GM12878 (cell line): ENCODE results near the gene TTLL13. TPM values are rescaled to one million over a fixed set of nuclear protein-coding genes. Genes with fewer than 3 reads are reported as not detected.

Experiments used
- ATAC-seq: fragments of 200-7000 bp; cut with Tn5 transposase; 3 replicates; pipeline ENCODE4 v1.9.1; 2020; ENCODE audit warnings: mild to moderate bottlenecking, moderate library complexity
- BruUV-seq: library from RNA; stranded (reverse); fragments of 400-500 nt; replicated peaks from 2 replicates; lab custom pipeline; 2021; lab: Mats Ljungman, UMichigan
- CTCF ChIA-PET: fragments of 300-600 bp; sonication (Branson Sonifier 250); formaldehyde crosslinking; extraction: SDS; loops from one replicate; lab custom pipeline; 2021; ENCODE audit warnings: inconsistent platforms; lab: Yijun Ruan, JAX
- POLR2A ChIA-PET: fragments of 350-600 bp; formaldehyde crosslinking; extraction: SDS; loops from one replicate; lab custom pipeline; 2021; ENCODE audit warnings: inconsistent platforms; lab: Charles Lee
- RAD21 ChIA-PET: fragments of 300-600 bp; sonication (Branson Sonifier 250); formaldehyde crosslinking; loops from one replicate; lab custom pipeline; 2023; ENCODE audit warnings: antibody characterized with exemption; ENCODE audit not compliant: unreplicated experiment; lab: Charles Lee
- SMC1A ChIA-PET: fragments of 300-600 bp; sonication (Branson Sonifier 250); formaldehyde crosslinking; loops from one replicate; lab custom pipeline; 2023; ENCODE audit not compliant: unreplicated experiment, uncharacterized antibody; lab: Charles Lee
- DNase-seq: peaks from one replicate; pipeline ENCODE4 v3.0.0-alpha.2; 2011; ENCODE audit warnings: low read depth, low spot score
- FAIRE-seq: peaks from 3 replicates; lab custom pipeline; 2011; peaks lifted over from hg19 to GRCh38; lab: Jason Lieb, UNC
- H2AFZ ChIP-seq: 2 replicates; pipeline ENCODE4 v1.6.0; 2011; ENCODE audit warnings: low read depth, low read length, control low read depth; ENCODE audit not compliant: control insufficient read depth
- H3K27ac ChIP-seq: 2 replicates; pipeline ENCODE4 v1.5.1; 2011; ENCODE audit warnings: control low read depth; ENCODE audit not compliant: control insufficient read depth, insufficient read depth
- H3K27me3 ChIP-seq, 2 experiments: replicated peaks in 1 of 2; 2 replicates each; pipeline versions ENCODE4 v1.6.0 to v1.6.1; 2011; ENCODE audit warnings: low read length in 1 of 2; ENCODE audit not compliant: control insufficient read depth in 2 of 2, insufficient read depth in 2 of 2
- H3K36me3 ChIP-seq, 2 experiments: 2 replicates each; pipeline ENCODE4 v1.5.1; 2011; ENCODE audit warnings: low read length in 1 of 2; ENCODE audit not compliant: control insufficient read depth in 2 of 2, insufficient read depth in 2 of 2
- H3K4me1 ChIP-seq: 2 replicates; pipeline ENCODE4 v1.6.1; 2011; ENCODE audit warnings: mild to moderate bottlenecking, low read length, moderate library complexity, mixed read lengths; ENCODE audit not compliant: control insufficient read depth, insufficient read depth
- H3K4me2 ChIP-seq: 2 replicates; pipeline ENCODE4 v1.6.0; 2011; ENCODE audit warnings: control low read depth; ENCODE audit not compliant: control insufficient read depth, insufficient read depth
- H3K4me3 ChIP-seq: fragments of 200-600 bp; sonication (generic); 2 replicates; pipeline ENCODE4 v1.5.1; 2016
- H3K79me2 ChIP-seq: 2 replicates; pipeline ENCODE4 v1.6.0; 2011; ENCODE audit warnings: low read length; ENCODE audit not compliant: control insufficient read depth, insufficient read depth
- H3K9ac ChIP-seq: 2 replicates; pipeline ENCODE4 v1.8.0; 2011; ENCODE audit warnings: low read length, control low read depth, mixed read lengths; ENCODE audit not compliant: control insufficient read depth, insufficient read depth
- H3K9me3 ChIP-seq: replicated peaks from 3 replicates; pipeline ENCODE4 v1.5.1; 2011; ENCODE audit warnings: mild to moderate bottlenecking, low read length; ENCODE audit not compliant: control insufficient read depth, insufficient read depth
- H4K20me1 ChIP-seq: 2 replicates; pipeline ENCODE4 v1.6.0; 2011; ENCODE audit not compliant: control insufficient read depth, insufficient read depth
- IKZF1 ChIP-seq: fragments of 450-650 bp; conservative IDR thresholded peaks from 2 replicates; pipeline ENCODE4 v1.6.1; 2017; ENCODE audit warnings: antibody characterized with exemption, mild to moderate bottlenecking
- IRF5 ChIP-seq: fragments of 450-650 bp; IDR thresholded peaks from 2 replicates; pipeline ENCODE4 v1.6.1; 2017; ENCODE audit warnings: borderline replicate concordance
- JUNB ChIP-seq: IDR thresholded peaks from 2 replicates; pipeline ENCODE4 v1.6.1; 2016; ENCODE audit warnings: antibody characterized with exemption, mild to moderate bottlenecking
- MAX ChIP-seq: IDR thresholded peaks from 2 replicates; pipeline ENCODE4 v1.6.1; 2012; ENCODE audit warnings: low read depth, low read length, improper control_type of control experiment
- NBN ChIP-seq: fragments of 450-650 bp; IDR thresholded peaks from 2 replicates; pipeline ENCODE4 v1.6.1; 2016
- PAX8 ChIP-seq: fragments of 450-650 bp; IDR thresholded peaks from 2 replicates; pipeline ENCODE4 v1.6.1; 2017; ENCODE audit warnings: mild to moderate bottlenecking, moderate library complexity
- RELB ChIP-seq: fragments of 450-650 bp; IDR thresholded peaks from 2 replicates; pipeline ENCODE4 v1.6.1; 2017; ENCODE audit warnings: low read depth, mild to moderate bottlenecking, moderate library complexity
- RFX5 ChIP-seq: IDR thresholded peaks from 2 replicates; pipeline ENCODE4 v1.6.1; 2011; ENCODE audit warnings: low read depth, low read length, improper control_type of control experiment
- SIN3A ChIP-seq: IDR thresholded peaks from 2 replicates; pipeline ENCODE4 v1.6.1; 2012; ENCODE audit warnings: low read depth, low read length, improper control_type of control experiment
- STAT3 ChIP-seq: IDR thresholded peaks from 2 replicates; pipeline ENCODE4 v1.6.1; 2011; ENCODE audit warnings: low read depth, low read length, improper control_type of control experiment
- ZNF622 ChIP-seq: fragments of 450-650 bp; IDR thresholded peaks from 2 replicates; pipeline ENCODE4 v1.6.1; 2017; ENCODE audit warnings: mild to moderate bottlenecking, inconsistent platforms
- ZSCAN29 ChIP-seq: fragments of 450-650 bp; IDR thresholded peaks from 2 replicates; pipeline ENCODE4 v1.6.1; 2017; ENCODE audit warnings: mild to moderate bottlenecking, moderate library complexity
- WGBS: methylation state at CpG from one replicate; pipeline ENCODE4 v1.1.6; 2016; ENCODE audit warnings: low lambda C conversion rate; ENCODE audit not compliant: insufficient replicate concordance, insufficient coverage; ENCODE audit errors: missing lambda C conversion rate; 5-methylcytosine and 5-hydroxymethylcytosine counted together
- in situ Hi-C: fragments of 300-500 bp; cut with MboI; formaldehyde crosslinking; loops from 9 replicates; pipeline ENCODE4 v1.14.3; 2018; ENCODE audit warnings: mixed read lengths
- intact Hi-C: fragments of 100-400 bp; cut with micrococcal nuclease; formaldehyde crosslinking; loops from one replicate; pipeline ENCODE4 v1.14.2; 2022; ENCODE audit not compliant: unreplicated experiment
- polyA plus RNA-seq, 11 experiments: library from polyadenylated mRNA; depleted of rRNA in 4 of 11; unstranded in 6 of 11; stranded (reverse) in 5 of 11; fragments of >200 nt; fragmentation: Nextera tagmentation in 4 of 11; fragmentation: Illumina TruSeq in 1 of 11; extraction: Ambion mirVana in 4 of 11; extraction: Trizol in 1 of 11; gene quantifications; 1 replicate in 1 of 11; 2 replicates in 10 of 11; pipeline versions ENCODE4 v1.2.1 to v1.2.3, GENCODE V29; 2011 to 2016; ENCODE audit warnings: inconsistent platforms in 2 of 11, missing spikeins in 2 of 11, low read depth in 1 of 11
- total RNA-seq, 4 experiments: library from RNA; depleted of rRNA in 3 of 4; stranded (reverse); fragments of >200 nt in 3 of 4; fragmentation: Illumina TruSeq in 1 of 4; extraction: Trizol in 1 of 4; gene quantifications; 2 replicates each; pipeline versions ENCODE4 v1.2.1 to v1.2.3, GENCODE V29; 2013 to 2021

The TTLL13 gene
- total and polyA plus RNA-seq, 10 of the 15 experiments (the other 5 are each of a cell fraction or from before 2014, with no cell fraction given): 0.03 to 0.32 (median 0.13) TPM; not detected in 1

- POLR2A ChIA-PET: interaction anchor here (0.8 to 4.2 kb wide), 5 partner anchors 16 to 77 kb away, joined by 3 to 25 read pairs (median 4); partner anchors contain the start of genes CIB1 and GDPGP1
- TF ChIP-seq IKZF1 (no peak), JUNB (no peak), RFX5 (no peak)
These were observed 41.0 kb upstream of the TTLL13 start for GRCh38 chr15:90208356-90208755.

GRCh38 chr15:90209591-90209990 lies 39.8 kb upstream of the TTLL13 start:
- CTCF ChIA-PET: interaction anchor here (1.0 to 2.6 kb wide), 6 partner anchors 10 to 48 kb away, joined by 3 to 8 read pairs (median 6); partner anchors contain the start of gene CIB1
- Histone ChIP-seq H4K20me1 (no peaks in the 10 kb centered on the region; the same call in 1 of the 2 replicates), H3K27me3 (no peaks in the 10 kb centered on the region), H3K9me3 (no peaks in the 10 kb centered on the region), H3K4me2 (peak overlapping the region; percentile 24), H2AFZ (no peak overlapping the region), H3K4me1 (peaks cover 25% of the 10 kb centered on the region), H3K27ac (peak overlapping the region; percentile 56), H3K36me3 (no peaks in the 10 kb centered on the region; a peak in 2 of 4 replicates), H3K79me2 (no peaks in the 10 kb centered on the region; the same call in none of the 2 replicates), H3K9ac (no peak overlapping the region), H3K4me3 (no peak overlapping the region)
- intact Hi-C loops (no loop called here), in situ Hi-C loops (no loop called here)
- peak; percentile 47 for FAIRE-seq
- RAD21 ChIA-PET: interaction anchor here (0.7 to 2.0 kb wide), 4 partner anchors 18 to 47 kb away, joined by 3 to 14 read pairs (median 4); no protein-coding TSS in a partner anchor
- POLR2A ChIA-PET: interaction anchor here (1.0 kb wide), 2 partner anchors 15 to 17 kb away, joined by 3 to 4 read pairs; no protein-coding TSS in a partner anchor
- DNase-seq: peak; percentile 57
- no TSS peak for BruUV-seq
- SMC1A ChIA-PET: interaction anchor here (0.6 to 1.6 kb wide), 5 partner anchors 29 to 77 kb away, joined by 3 to 10 read pairs (median 3); no protein-coding TSS in a partner anchor
- ATAC-seq: peak; percentile 87
- 4% methylated on average over 9 of the region's 9 CpGs for WGBS
- TF ChIP-seq SIN3A: no peak
- peak; percentile 71 for TF ChIP-seq RELB
- TF ChIP-seq IRF5: no peak
- TF ChIP-seq PAX8: no peak
- TF ChIP-seq ZNF622: no peak
- TF ChIP-seq MAX: no peak
- no peak for TF ChIP-seq ZSCAN29
- TF ChIP-seq STAT3: no peak
- peak; percentile 58; the same call in 1 of the 2 replicates for TF ChIP-seq NBN

More at GRCh38 chr15:90208356-90208755, 41.0 kb upstream of the TTLL13 start:
- ATAC-seq: no peak
- Histone ChIP-seq H3K27me3 (no peaks in the 10 kb centered on the region), H3K9ac (no peak overlapping the region), H3K79me2 (no peaks in the 10 kb centered on the region; the same call in none of the 2 replicates), H3K4me3 (no peak overlapping the region), H3K36me3 (no peaks in the 10 kb centered on the region; a peak in 2 of 4 replicates), H3K4me2 (no peak overlapping the region), H3K27ac (no peak overlapping the region), H3K9me3 (no peaks in the 10 kb centered on the region), H2AFZ (no peak overlapping the region), H3K4me1 (peaks cover 23% of the 10 kb centered on the region), H4K20me1 (no peaks in the 10 kb centered on the region; the same call in 1 of the 2 replicates)
- in situ Hi-C loops (no loop called here), intact Hi-C loops (no loop called here)
- CTCF ChIA-PET: interaction anchor here (0.6 to 2.6 kb wide), 7 partner anchors 11 to 88 kb away, joined by 3 to 8 read pairs (median 5); partner anchors contain the start of gene CIB1
- SMC1A ChIA-PET: interaction anchor here (0.9 to 2.3 kb wide), 5 partner anchors 13 to 51 kb away, joined by 3 to 8 read pairs (median 4); no protein-coding TSS in a partner anchor
- RAD21 ChIA-PET: interaction anchor here (0.8 to 2.4 kb wide), 3 partner anchors 17 to 51 kb away, joined by 3 to 14 read pairs (median 8); no protein-coding TSS in a partner anchor
- 91% methylated on average over 6 of the region's 6 CpGs for WGBS
- FAIRE-seq: peak; percentile 52
- no peak for DNase-seq
- no TSS peak for BruUV-seq
